Measurements from ENCODE around the gene EYA2. TPM values are rescaled to one million over a fixed set of nuclear protein-coding genes. Genes with fewer than 3 reads are reported as not detected.
"Not testable (repeated sequence)": the region's sequence is repeated elsewhere in the genome, so short reads cannot be mapped to it uniquely, and the experiment has no call there.

EYA2 gene
- total RNA-seq, 4 donors from 2014 or later = 0.60 to 4.0 (median 0.99) TPM

DNA sequence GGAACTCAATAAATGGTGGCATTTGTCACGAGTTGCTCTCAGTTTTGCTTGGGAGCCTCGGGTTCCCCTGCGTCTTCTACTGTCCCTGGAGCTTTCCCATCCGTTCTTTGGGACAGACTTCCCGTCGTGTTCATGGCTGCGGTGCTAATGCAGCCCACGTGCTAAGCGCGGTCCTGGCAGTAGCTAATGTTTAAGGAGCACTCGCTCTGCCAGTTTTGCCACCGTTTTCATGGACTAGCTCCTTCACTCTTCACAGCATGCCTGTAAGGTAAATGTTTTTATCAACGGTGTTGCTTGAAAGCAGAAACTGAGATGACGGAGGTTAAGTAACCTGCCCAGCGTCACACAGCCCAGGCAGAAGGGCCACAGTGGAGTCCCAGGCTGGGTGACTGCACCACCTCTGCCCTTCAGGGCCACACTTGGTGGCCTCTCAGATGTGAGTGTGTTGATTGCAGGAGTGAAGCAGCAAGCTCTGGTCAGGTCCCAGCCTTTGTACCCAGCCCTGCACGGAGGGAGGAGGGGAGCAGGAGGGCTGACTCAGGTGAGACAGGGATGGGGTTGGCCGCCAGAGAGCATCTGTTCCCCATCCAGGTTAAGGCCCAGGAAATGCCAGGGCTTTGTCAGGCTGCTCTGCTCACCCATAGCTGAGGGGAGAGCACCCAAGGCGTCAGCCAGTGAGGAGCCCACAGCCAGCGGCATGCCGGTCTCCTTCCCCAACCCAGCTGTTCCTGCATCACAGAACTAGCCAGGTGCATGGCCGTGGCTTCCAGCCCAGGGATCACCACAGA, 280.0 kb downstream of the EYA2 start:
- H3K27me3 ChIP-seq = no peaks in the 10 kb centered on the region
- in situ Hi-C loops (cut with MboI; ENCODE audit: low sequenced_read_pairs in 4 of 4) = loop anchor here in 3 of 4 donors (25.0 kb wide), 2 partner anchors 412 to 1438 kb away; no protein-coding TSS in a partner anchor

DNA sequence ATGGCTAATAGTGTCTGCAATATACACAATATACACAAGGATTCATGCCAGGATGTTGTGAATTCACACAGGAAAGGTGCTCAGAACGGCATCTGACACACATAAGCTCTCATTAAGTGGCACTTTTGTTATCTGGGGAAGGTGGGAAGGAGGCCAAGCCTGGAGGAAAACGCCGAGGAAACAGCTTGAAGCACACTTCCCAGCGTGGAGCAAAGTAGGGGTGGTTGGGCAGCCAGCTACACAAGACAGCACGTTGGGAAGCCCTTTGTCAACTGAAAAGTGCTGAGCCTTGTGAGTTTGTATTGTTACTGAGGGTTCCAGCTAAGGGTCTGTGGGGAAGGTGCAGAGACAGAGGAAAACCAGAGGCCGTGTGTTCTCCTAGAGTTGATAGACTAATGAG, 280.9 kb downstream of the EYA2 start:
- Histone ChIP-seq H3K4me3 (no peak overlapping the region), H3K9me3 (no peaks in the 10 kb centered on the region), H3K4me1 (no peaks in the 10 kb centered on the region), H3K27ac (no peak overlapping the region), H3K36me3 (no peaks in the 10 kb centered on the region), H3K27me3 (no peaks in the 10 kb centered on the region)
- in situ Hi-C loops (cut with MboI; ENCODE audit: low sequenced_read_pairs in 4 of 4) (loop anchor here in 2 of 4 donors (25.0 kb wide), 1 partner anchor 1437 kb away; no protein-coding TSS in a partner anchor), intact Hi-C loops (cut with DNase I; ENCODE audit: low total_unique reads) (no loop called here)
- ATAC-seq = no peak
- TF ChIP-seq CTCF (IDR thresholded peaks at IDR 0.05 in 4 of 5, conservative IDR thresholded peaks at IDR 0.05 in 1 of 5) (no peak), POLR2A (IDR thresholded peaks at IDR 0.05) (no peak)
- DNase-seq = no peak

More for the DNA sequence above, 280.0 kb downstream of the EYA2 start:
- no peaks in the 10 kb centered on the region for H3K9me3 ChIP-seq
- H3K4me1 ChIP-seq = no peaks in the 10 kb centered on the region
- no peak for TF ChIP-seq CTCF (IDR thresholded peaks at IDR 0.05 in 4 of 5, conservative IDR thresholded peaks at IDR 0.05 in 1 of 5)
- TF ChIP-seq POLR2A (IDR thresholded peaks at IDR 0.05) = no peak
- intact Hi-C loops (cut with DNase I; ENCODE audit: low total_unique reads) = no loop called here
- no peak overlapping the region for H3K4me3 ChIP-seq
- ATAC-seq (no peak), DNase-seq (no peak)
- H3K36me3 ChIP-seq = no peaks in the 10 kb centered on the region
- H3K27ac ChIP-seq = no peak overlapping the region

DNA sequence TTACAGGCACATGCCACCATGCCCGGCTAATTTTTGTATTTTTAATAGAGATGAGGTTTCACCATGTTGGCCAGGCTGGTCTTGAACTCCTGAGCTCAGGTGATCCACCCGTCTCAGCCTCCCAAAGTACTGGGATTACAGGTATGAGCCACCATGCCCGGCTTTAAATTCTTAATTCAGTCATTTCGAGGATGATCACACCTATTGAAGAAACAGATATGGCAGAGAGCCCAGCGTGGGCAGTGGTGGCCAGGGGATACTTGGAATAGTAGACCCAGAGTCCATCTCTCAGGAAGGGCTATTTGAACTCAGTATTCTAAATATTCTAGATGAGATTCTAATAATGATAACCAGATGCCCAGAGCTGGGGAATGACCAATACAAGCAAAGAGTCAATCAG, 281.6 kb downstream of the EYA2 start:
- DNase-seq; H3K27me3 ChIP-seq; H3K27ac ChIP-seq; H3K4me3 ChIP-seq; H3K36me3 ChIP-seq; ATAC-seq; H3K9me3 ChIP-seq; H3K4me1 ChIP-seq; intact Hi-C loops (cut with DNase I; ENCODE audit: low total_unique reads): not testable (repeated sequence)
- in situ Hi-C loops (cut with MboI; ENCODE audit: low sequenced_read_pairs in 4 of 4) = loop anchor here in 2 of 4 donors (25.0 kb wide), 1 partner anchor 1436 kb away; no protein-coding TSS in a partner anchor

- Histone ChIP-seq H3K27me3 (no peaks in the 10 kb centered on the region), H3K36me3 (no peaks in the 10 kb centered on the region), H3K4me3 (no peak overlapping the region), H3K9me3 (no peaks in the 10 kb centered on the region), H3K27ac (no peak overlapping the region), H3K4me1 (no peaks in the 10 kb centered on the region)
- intact Hi-C loops (cut with DNase I; ENCODE audit: low total_unique reads) (no loop called here), in situ Hi-C loops (cut with MboI; ENCODE audit: low sequenced_read_pairs in 4 of 4) (loop anchor here in 2 of 4 donors (25.0 kb wide), 1 partner anchor 1434 kb away; no protein-coding TSS in a partner anchor)
- TF ChIP-seq CTCF (IDR thresholded peaks at IDR 0.05 in 4 of 5, conservative IDR thresholded peaks at IDR 0.05 in 1 of 5) = no peak
- no peak for TF ChIP-seq POLR2A (IDR thresholded peaks at IDR 0.05)
- DNase-seq (no peak), ATAC-seq (no peak)
Measured at GRCh38 chr20:47178277-47178676, 283.6 kb downstream of the EYA2 start.

DNA sequence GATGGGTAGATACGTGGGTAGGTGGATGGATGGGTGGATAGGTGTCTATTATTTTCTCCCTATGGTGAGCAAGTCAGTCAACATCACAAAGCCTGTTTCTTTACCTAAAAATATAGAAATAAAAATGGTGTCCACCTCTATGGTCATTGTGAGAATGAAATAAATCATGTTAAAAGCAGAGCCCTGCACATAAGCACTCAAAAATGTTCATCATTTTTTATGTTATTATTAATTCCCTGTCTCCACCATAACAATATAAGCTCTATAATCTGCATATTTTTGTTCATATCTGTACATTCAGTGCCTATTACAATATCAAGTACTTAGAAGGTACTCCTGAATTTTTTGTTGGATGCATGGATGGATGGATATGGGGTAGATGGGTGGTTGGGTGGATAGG, 284.2 kb downstream of the EYA2 start:
- no peak overlapping the region for H3K4me3 ChIP-seq
- H3K4me1 ChIP-seq = no peaks in the 10 kb centered on the region
- intact Hi-C loops (cut with DNase I; ENCODE audit: low total_unique reads) (no loop called here), in situ Hi-C loops (cut with MboI; ENCODE audit: low sequenced_read_pairs in 4 of 4) (loop anchor here in 2 of 4 donors (25.0 kb wide), 1 partner anchor 1433 kb away; no protein-coding TSS in a partner anchor)
- DNase-seq (no peak), ATAC-seq (no peak)
- no peak for TF ChIP-seq CTCF (IDR thresholded peaks at IDR 0.05 in 4 of 5, conservative IDR thresholded peaks at IDR 0.05 in 1 of 5)
- TF ChIP-seq POLR2A (IDR thresholded peaks at IDR 0.05) = no peak
- no peaks in the 10 kb centered on the region for H3K27me3 ChIP-seq
- no peaks in the 10 kb centered on the region for H3K36me3 ChIP-seq
- H3K9me3 ChIP-seq = no peaks in the 10 kb centered on the region
- no peak overlapping the region for H3K27ac ChIP-seq
